22Rv1 (cell line): ENCODE measurements around the gene C10orf53.

Experiments used
- H3K27ac ChIP-seq: fragments of 450-650 bp; 2 replicates; pipeline ENCODE4 v1.5.1; 2017
- CTCF ChIP-seq: fragments of 450-650 bp; IDR thresholded peaks from 2 replicates; pipeline ENCODE4 v1.5.1; 2017; ENCODE audit warnings: mild to moderate bottlenecking
- ZFX ChIP-seq: fragments of 450-650 bp; IDR thresholded peaks from 2 replicates; pipeline ENCODE4 v1.6.1; 2017; ENCODE audit warnings: antibody characterized with exemption, borderline replicate concordance

Gene C10orf53

GRCh38 chr10:49643241-49644034, 36.0 kb upstream of the C10orf53 start:
- no peak overlapping the region for H3K27ac ChIP-seq
- TF ChIP-seq ZFX (no peak), CTCF (no peak)

GRCh38 chr10:49644035-49644646, 35.3 kb upstream of the C10orf53 start:
- H3K27ac ChIP-seq, result no peak overlapping the region
- no peak for TF ChIP-seq CTCF
- no peak for TF ChIP-seq ZFX

- H3K27ac ChIP-seq, result no peak overlapping the region
- TF ChIP-seq ZFX (no peak), CTCF (no peak)
Measured at GRCh38 chr10:49645417-49645816, 34.0 kb upstream of the C10orf53 start.

GRCh38 chr10:49645871-49646870, 33.3 kb upstream of the C10orf53 start:
- TF ChIP-seq ZFX (no peak), CTCF (no peak)
- H3K27ac ChIP-seq, result no peak overlapping the region

- no peak for TF ChIP-seq CTCF
- no peak for TF ChIP-seq ZFX
- H3K27ac ChIP-seq, result no peak overlapping the region
Measured at GRCh38 chr10:49647554-49647953, 31.9 kb upstream of the C10orf53 start.

- no peak for TF ChIP-seq ZFX
- no peak overlapping the region for H3K27ac ChIP-seq
Measured at GRCh38 chr10:49647985-49648795, 31.3 kb upstream of the C10orf53 start.

GRCh38 chr10:49649294-49649693, 30.2 kb upstream of the C10orf53 start:
- H3K27ac ChIP-seq, result no peak overlapping the region

More at GRCh38 chr10:49649294-49649693, 30.2 kb upstream of the C10orf53 start:
- TF ChIP-seq ZFX, result no peak
- no peak for TF ChIP-seq CTCF
